HG03521 (cell line): Measurements from ENCODE around the gene OLFML2A.
"Not testable (repeated sequence)": the region's sequence is repeated elsewhere in the genome, so short reads cannot be mapped to it uniquely, and the experiment has no call there.

Experiments used
- ATAC-seq: cut with Tn5 transposase; IDR thresholded peaks from one replicate; pipeline ENCODE4 v1.9.1; 2021; ENCODE audit warnings: mild to moderate bottlenecking, moderate library complexity; ENCODE audit not compliant: unreplicated experiment

Gene OLFML2A

GRCh38 chr9:124776954-124777648 is at the start of gene OLFML2A:
Gene OLFML2A (plus strand): TSS chr9:124777133. CDS start chr9:124777271, 138 bp downstream.
- ATAC-seq = no peak

GRCh38 chr9:124730772-124731171 is 46.2 kb upstream of the OLFML2A start:
- ATAC-seq = no peak

- no peak for ATAC-seq
Measured at GRCh38 chr9:124733964-124734740, 42.8 kb upstream of the OLFML2A start.

- not testable (repeated sequence) for ATAC-seq
Measured at GRCh38 chr9:124734741-124735083, 42.2 kb upstream of the OLFML2A start.

GRCh38 chr9:124735121-124735520 is 41.8 kb upstream of the OLFML2A start:
- no peak for ATAC-seq

- not testable (repeated sequence) for ATAC-seq
Measured at GRCh38 chr9:124738075-124738474, 38.9 kb upstream of the OLFML2A start.

- ATAC-seq = no peak
Measured at GRCh38 chr9:124739360-124739759, 37.6 kb upstream of the OLFML2A start.

GRCh38 chr9:124741149-124741548 is 35.8 kb upstream of the OLFML2A start:
- no peak for ATAC-seq

- ATAC-seq = no peak
Measured at GRCh38 chr9:124741662-124742061, 35.3 kb upstream of the OLFML2A start.

- no peak for ATAC-seq
Measured at GRCh38 chr9:124742940-124743339, 34.0 kb upstream of the OLFML2A start.

- no peak for ATAC-seq
Measured at GRCh38 chr9:124743686-124744348, 33.1 kb upstream of the OLFML2A start.

- no peak for ATAC-seq
Measured at GRCh38 chr9:124747065-124747464, 29.9 kb upstream of the OLFML2A start.

- ATAC-seq = no peak
Measured at GRCh38 chr9:124749284-124749683, 27.6 kb upstream of the OLFML2A start.

GRCh38 chr9:124749781-124750180 is 27.2 kb upstream of the OLFML2A start:
- no peak for ATAC-seq

- no peak for ATAC-seq
Measured at GRCh38 chr9:124752967-124753366, 24.0 kb upstream of the OLFML2A start.

- ATAC-seq = no peak
Measured at GRCh38 chr9:124754289-124754688, 22.6 kb upstream of the OLFML2A start.

GRCh38 chr9:124755061-124755460 is 21.9 kb upstream of the OLFML2A start:
- no peak for ATAC-seq

- no peak for ATAC-seq
Measured at GRCh38 chr9:124756011-124756410, 20.9 kb upstream of the OLFML2A start.

- no peak for ATAC-seq
Measured at GRCh38 chr9:124757616-124758015, 19.3 kb upstream of the OLFML2A start.

GRCh38 chr9:124758061-124758460 is 18.9 kb upstream of the OLFML2A start:
- ATAC-seq = no peak

- ATAC-seq = no peak
Measured at GRCh38 chr9:124758691-124759090, 18.2 kb upstream of the OLFML2A start.

- ATAC-seq = no peak
Measured at GRCh38 chr9:124759327-124759726, 17.6 kb upstream of the OLFML2A start.
